Keratinocyte (primary cell): ENCODE results near the gene KIF1B.

Experiments used
- CTCF ChIP-seq, 3 experiments: IDR thresholded peaks in 1 of 3; conservative IDR thresholded peaks in 1 of 3; optimal IDR thresholded peaks in 1 of 3; 2 replicates in 2 of 3; 3 replicates in 1 of 3; pipeline versions ENCODE3 to v1.5.1; 2011; ENCODE audit warnings: low read length in 3 of 3, mild to moderate bottlenecking in 3 of 3, moderate library complexity in 2 of 3, control low read depth in 1 of 3, inconsistent platforms in 1 of 3; ENCODE audit not compliant: insufficient read depth in 2 of 3; ENCODE audit errors: extremely low read depth in 1 of 3
- EZH2 ChIP-seq: IDR thresholded peaks from one replicate; pipeline ENCODE4 v1.6.1; 2012; ENCODE audit warnings: inconsistent platforms, mild to moderate bottlenecking, low read length, moderate library complexity

- TF ChIP-seq CTCF (optimal IDR thresholded peaks at IDR 0.05 in 1 of 3, IDR thresholded peaks at IDR 0.05 in 1 of 3, conservative IDR thresholded peaks at IDR 0.05 in 1 of 3; ENCODE audit: extremely low read depth in 1 of 3, insufficient read depth in 2 of 3, low read length in 3 of 3) (no peak), EZH2 (no peak)
Observed at GRCh38 chr1:10428984-10429383, 218.6 kb downstream of the KIF1B start.
